ENCODE measurements around the gene TPRN.

The TPRN gene

DNA sequence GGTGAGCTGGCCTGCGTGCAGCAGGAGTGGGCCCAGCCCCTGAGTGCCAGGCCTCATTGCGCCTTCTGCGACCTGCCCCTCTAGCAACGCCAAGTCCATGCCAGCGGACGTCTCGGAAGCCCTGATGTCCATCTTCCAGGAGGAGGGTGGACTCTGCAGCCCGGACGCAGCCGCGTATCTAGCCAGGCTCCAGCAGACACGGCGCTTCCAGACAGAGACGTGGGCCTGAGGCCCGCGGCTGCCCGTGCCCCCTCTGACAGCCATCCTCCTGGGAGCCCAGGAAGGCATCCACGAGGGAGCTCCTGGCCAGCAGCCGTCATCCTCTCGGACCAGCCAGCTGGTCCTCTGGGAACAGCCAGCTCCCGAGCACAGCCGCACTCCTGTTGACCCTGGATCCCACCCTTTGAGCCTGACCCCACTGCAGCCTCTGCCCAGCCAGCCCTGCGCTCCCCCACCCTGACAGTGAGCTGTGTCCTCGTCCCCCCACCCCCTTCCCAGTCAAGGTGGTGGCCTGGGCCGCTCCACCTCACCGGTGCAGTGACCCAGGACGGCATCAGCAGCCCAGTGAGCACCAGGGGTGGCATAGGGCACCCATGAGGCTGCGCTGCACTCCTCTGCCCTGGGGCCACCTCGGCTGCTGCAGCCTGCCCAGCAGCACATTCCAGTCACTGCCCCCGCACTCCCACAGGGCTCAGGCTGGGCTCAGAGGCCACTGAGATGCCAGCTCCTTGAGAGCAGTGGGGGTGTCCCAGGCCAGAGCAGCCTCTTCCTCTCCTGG, 15.8 kb upstream of the TPRN start:
- no peak overlapping the region for H3K4me2 ChIP-seq (ENCODE audit: low read depth, low read length, poor library complexity, severe bottlenecking)
- no peak overlapping the region for H3K27ac ChIP-seq (ENCODE audit: low read depth, low read length)
- H3K27me3 ChIP-seq (ENCODE audit: low read length), result no peaks in the 10 kb centered on the region
- TF ChIP-seq, protein P1, sequence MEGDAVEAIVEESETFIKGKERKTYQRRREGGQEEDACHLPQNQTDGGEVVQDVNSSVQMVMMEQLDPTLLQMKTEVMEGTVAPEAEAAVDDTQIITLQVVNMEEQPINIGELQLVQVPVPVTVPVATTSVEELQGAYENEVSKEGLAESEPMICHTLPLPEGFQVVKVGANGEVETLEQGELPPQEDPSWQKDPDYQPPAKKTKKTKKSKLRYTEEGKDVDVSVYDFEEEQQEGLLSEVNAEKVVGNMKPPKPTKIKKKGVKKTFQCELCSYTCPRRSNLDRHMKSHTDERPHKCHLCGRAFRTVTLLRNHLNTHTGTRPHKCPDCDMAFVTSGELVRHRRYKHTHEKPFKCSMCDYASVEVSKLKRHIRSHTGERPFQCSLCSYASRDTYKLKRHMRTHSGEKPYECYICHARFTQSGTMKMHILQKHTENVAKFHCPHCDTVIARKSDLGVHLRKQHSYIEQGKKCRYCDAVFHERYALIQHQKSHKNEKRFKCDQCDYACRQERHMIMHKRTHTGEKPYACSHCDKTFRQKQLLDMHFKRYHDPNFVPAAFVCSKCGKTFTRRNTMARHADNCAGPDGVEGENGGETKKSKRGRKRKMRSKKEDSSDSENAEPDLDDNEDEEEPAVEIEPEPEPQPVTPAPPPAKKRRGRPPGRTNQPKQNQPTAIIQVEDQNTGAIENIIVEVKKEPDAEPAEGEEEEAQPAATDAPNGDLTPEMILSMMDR (IDR thresholded peaks at IDR 0.05; ENCODE audit: insufficient read depth, low read length, poor library complexity, severe bottlenecking), result no peak
- no peak for TF ChIP-seq EZH2phosphoT487 (conservative IDR thresholded peaks at IDR 0.05; ENCODE audit: low read length)
- no peaks in the 10 kb centered on the region for H3K36me3 ChIP-seq (ENCODE audit: low read length)
- H4K20me1 ChIP-seq (ENCODE audit: low read depth, low read length), result no peaks in the 10 kb centered on the region
- no peak overlapping the region for H3K4me3 ChIP-seq (ENCODE audit: insufficient read depth, low read length, poor library complexity, severe bottlenecking)
- H3K79me2 ChIP-seq (ENCODE audit: insufficient read depth, low read length), result no peaks in the 10 kb centered on the region
- H3K9ac ChIP-seq (ENCODE audit: low read length), result no peak overlapping the region
- no peaks in the 10 kb centered on the region for H3F3A ChIP-seq (ENCODE audit: insufficient read depth)
- H3K9me3 ChIP-seq (ENCODE audit: insufficient read depth, low read length), result no peaks in the 10 kb centered on the region
- no peaks in the 10 kb centered on the region for H3K9me2 ChIP-seq (replicated peaks; ENCODE audit: insufficient read depth, low read length)
- no peak overlapping the region for H2AFZ ChIP-seq (ENCODE audit: low read depth, low read length, severe bottlenecking)

DNA sequence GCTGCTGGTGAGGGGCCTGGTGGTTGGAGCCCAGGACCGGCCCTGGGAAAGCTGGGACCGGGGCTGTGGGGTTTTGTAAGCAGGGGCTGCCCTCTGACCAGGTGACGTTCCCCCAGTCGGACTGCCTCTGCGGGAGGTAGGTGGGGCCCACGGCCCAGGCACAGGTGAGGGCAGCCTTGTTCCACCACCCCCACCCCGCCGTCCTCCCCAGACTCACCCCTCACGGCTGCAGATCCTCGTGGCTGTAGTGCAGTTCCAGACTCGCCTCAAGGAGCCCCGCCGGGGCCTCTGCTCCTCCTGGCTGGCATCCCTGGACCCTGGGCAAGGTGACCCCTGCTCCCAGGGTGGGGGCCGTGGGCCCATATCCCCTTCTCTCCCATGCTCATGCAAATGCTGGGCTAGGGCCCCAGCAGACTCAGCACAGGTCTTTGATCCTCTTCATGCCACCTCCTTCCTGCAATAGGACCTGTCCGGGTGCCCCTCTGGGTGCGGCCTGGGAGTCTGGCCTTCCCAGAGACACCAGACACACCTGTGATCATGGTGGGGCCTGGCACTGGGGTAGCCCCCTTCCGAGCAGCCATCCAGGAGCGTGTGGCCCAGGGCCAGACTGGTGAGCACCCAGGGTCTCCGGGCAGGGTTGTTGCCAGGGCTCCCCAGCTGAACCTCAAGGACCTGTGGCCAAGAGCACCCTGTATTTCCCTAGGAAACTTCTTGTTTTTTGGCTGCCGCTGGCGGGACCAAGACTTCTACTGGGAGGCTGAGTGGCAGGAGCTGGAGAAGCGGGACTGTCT, 14.8 kb upstream of the TPRN start:
- Histone ChIP-seq H3K79me2 (ENCODE audit: insufficient read depth, low read length) (no peaks in the 10 kb centered on the region), H3K4me3 (ENCODE audit: insufficient read depth, low read length, poor library complexity, severe bottlenecking) (no peak overlapping the region), H3K27me3 (ENCODE audit: low read length) (no peaks in the 10 kb centered on the region), H3K9me2 (replicated peaks; ENCODE audit: insufficient read depth, low read length) (no peaks in the 10 kb centered on the region), H2AFZ (ENCODE audit: low read depth, low read length, severe bottlenecking) (no peak overlapping the region), H3F3A (ENCODE audit: insufficient read depth) (no peaks in the 10 kb centered on the region), H3K4me2 (ENCODE audit: low read depth, low read length, poor library complexity, severe bottlenecking) (no peak overlapping the region), H4K20me1 (ENCODE audit: low read depth, low read length) (no peaks in the 10 kb centered on the region), H3K27ac (ENCODE audit: low read depth, low read length) (no peak overlapping the region), H3K9me3 (ENCODE audit: insufficient read depth, low read length) (no peaks in the 10 kb centered on the region), H3K9ac (ENCODE audit: low read length) (no peak overlapping the region), H3K36me3 (ENCODE audit: low read length) (no peaks in the 10 kb centered on the region)
- TF ChIP-seq EZH2phosphoT487 (conservative IDR thresholded peaks at IDR 0.05; ENCODE audit: low read length), result no peak
- TF ChIP-seq, protein P1 (IDR thresholded peaks at IDR 0.05; ENCODE audit: insufficient read depth, low read length, poor library complexity, severe bottlenecking), result no peak

DNA sequence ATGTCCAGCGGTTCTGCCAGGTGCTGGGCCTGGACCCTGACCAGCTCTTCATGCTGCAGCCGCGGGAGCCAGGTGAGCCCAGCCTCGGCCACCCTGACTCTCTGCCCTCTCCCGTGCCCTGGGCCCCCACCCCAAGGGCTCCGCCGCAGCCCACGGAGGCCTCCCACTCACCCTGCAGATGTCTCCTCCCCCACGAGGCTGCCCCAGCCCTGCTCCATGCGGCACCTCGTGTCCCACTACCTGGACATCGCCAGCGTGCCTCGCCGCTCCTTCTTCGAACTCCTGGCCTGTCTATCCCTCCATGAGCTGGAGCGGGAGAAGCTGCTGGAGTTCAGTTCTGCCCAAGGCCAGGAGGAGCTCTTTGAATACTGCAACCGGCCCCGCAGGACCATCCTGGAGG, 14.1 kb upstream of the TPRN start:
- TF ChIP-seq, protein P1 (IDR thresholded peaks at IDR 0.05; ENCODE audit: insufficient read depth, low read length, poor library complexity, severe bottlenecking), result no peak
- no peak for TF ChIP-seq EZH2phosphoT487 (conservative IDR thresholded peaks at IDR 0.05; ENCODE audit: low read length)
- H3K36me3 ChIP-seq (ENCODE audit: low read length), result no peaks in the 10 kb centered on the region
- no peak overlapping the region for H3K9ac ChIP-seq (ENCODE audit: low read length)
- H3K4me3 ChIP-seq (ENCODE audit: insufficient read depth, low read length, poor library complexity, severe bottlenecking), result no peak overlapping the region
- H4K20me1 ChIP-seq (ENCODE audit: low read depth, low read length), result no peaks in the 10 kb centered on the region
- no peak overlapping the region for H3K4me2 ChIP-seq (ENCODE audit: low read depth, low read length, poor library complexity, severe bottlenecking)
- no peaks in the 10 kb centered on the region for H3F3A ChIP-seq (ENCODE audit: insufficient read depth)
- no peak overlapping the region for H2AFZ ChIP-seq (ENCODE audit: low read depth, low read length, severe bottlenecking)
- no peak overlapping the region for H3K27ac ChIP-seq (ENCODE audit: low read depth, low read length)
- no peaks in the 10 kb centered on the region for H3K9me2 ChIP-seq (replicated peaks; ENCODE audit: insufficient read depth, low read length)
- no peaks in the 10 kb centered on the region for H3K79me2 ChIP-seq (ENCODE audit: insufficient read depth, low read length)
- H3K9me3 ChIP-seq (ENCODE audit: insufficient read depth, low read length), result no peaks in the 10 kb centered on the region
- H3K27me3 ChIP-seq (ENCODE audit: low read length), result no peaks in the 10 kb centered on the region
